Activated T-cell treated with anti-CD3 and anti-CD28 coated beads, Interleukin-2, amount 50 U/mL, for 24 hours (primary cell): ENCODE measurements around the gene ATP2B2.
A peak's percentile ranks its signal among the peaks of the same experiment; 100 is the strongest.
"Not testable (repeated sequence)": the region's sequence is repeated elsewhere in the genome, so short reads cannot be mapped to it uniquely, and the experiment has no call there.

Experiments
- DNase-seq: peaks from one replicate; pipeline ENCODE4 v3.0.0-alpha.2; 2020
- H3K27ac Mint-ChIP-seq: 2 replicates; pipeline ENCODE4 v1.8.0; 2020; ENCODE audit warnings: mild to moderate bottlenecking, mixed read lengths
- H3K27me3 Mint-ChIP-seq: 2 replicates; pipeline ENCODE4 v1.8.0; 2020; ENCODE audit warnings: mixed read lengths
- H3K36me3 Mint-ChIP-seq: 2 replicates; pipeline ENCODE4 v1.8.0; 2020; ENCODE audit warnings: low read depth, mixed read lengths
- H3K4me1 Mint-ChIP-seq: 2 replicates; pipeline ENCODE4 v1.8.0; 2020; ENCODE audit warnings: low read depth, mixed read lengths
- H3K4me3 Mint-ChIP-seq: 2 replicates; pipeline ENCODE4 v1.8.0; 2020; ENCODE audit warnings: mild to moderate bottlenecking, moderate library complexity, mixed read lengths
- H3K9me3 Mint-ChIP-seq: 2 replicates; pipeline ENCODE4 v1.8.0; 2020; ENCODE audit warnings: mixed read lengths

ATP2B2 gene

GRCh38 chr3:10542518-10542917 is 37.1 kb upstream of the ATP2B2 start:
- peaks cover 26% of the 10 kb centered on the region for H3K27me3 Mint-ChIP-seq
- no peak overlapping the region for H3K4me3 Mint-ChIP-seq
- no peaks in the 10 kb centered on the region for H3K36me3 Mint-ChIP-seq
- no peak for DNase-seq
- H3K4me1 Mint-ChIP-seq = no peaks in the 10 kb centered on the region
- H3K27ac Mint-ChIP-seq = no peak overlapping the region
- H3K9me3 Mint-ChIP-seq = peaks cover 21% of the 10 kb centered on the region

GRCh38 chr3:10540347-10540746 is 35.0 kb upstream of the ATP2B2 start:
- H3K4me3 Mint-ChIP-seq, DNase-seq, H3K4me1 Mint-ChIP-seq, H3K36me3 Mint-ChIP-seq, H3K27ac Mint-ChIP-seq: not testable (repeated sequence)
- peaks cover 25% of the 10 kb centered on the region for H3K27me3 Mint-ChIP-seq
- peaks cover 21% of the 10 kb centered on the region for H3K9me3 Mint-ChIP-seq

- Mint-ChIP-seq H3K4me3 (no peak overlapping the region), H3K9me3 (no peaks in the 10 kb centered on the region), H3K27ac (no peak overlapping the region), H3K4me1 (no peaks in the 10 kb centered on the region), H3K36me3 (no peaks in the 10 kb centered on the region), H3K27me3 (peaks cover 22% of the 10 kb centered on the region)
- no peak for DNase-seq
Measured at GRCh38 chr3:10534066-10534465, 28.7 kb upstream of the ATP2B2 start.

GRCh38 chr3:10533737-10534023 is 28.3 kb upstream of the ATP2B2 start:
- Mint-ChIP-seq H3K27ac (no peak overlapping the region), H3K27me3 (peaks cover 19% of the 10 kb centered on the region), H3K4me3 (no peak overlapping the region), H3K4me1 (no peaks in the 10 kb centered on the region), H3K9me3 (no peaks in the 10 kb centered on the region), H3K36me3 (no peaks in the 10 kb centered on the region)
- no peak for DNase-seq

- Mint-ChIP-seq H3K9me3 (no peaks in the 10 kb centered on the region), H3K36me3 (no peaks in the 10 kb centered on the region), H3K27ac (no peak overlapping the region), H3K27me3 (peaks cover 15% of the 10 kb centered on the region), H3K4me3 (no peak overlapping the region), H3K4me1 (no peaks in the 10 kb centered on the region)
- DNase-seq = no peak
Measured at GRCh38 chr3:10532939-10533736, 27.8 kb upstream of the ATP2B2 start.

GRCh38 chr3:10531031-10531430 is 25.6 kb upstream of the ATP2B2 start:
- no peaks in the 10 kb centered on the region for H3K36me3 Mint-ChIP-seq
- no peak overlapping the region for H3K27ac Mint-ChIP-seq
- H3K4me3 Mint-ChIP-seq = no peak overlapping the region
- H3K9me3 Mint-ChIP-seq = no peaks in the 10 kb centered on the region
- DNase-seq = no peak
- peaks cover 6% of the 10 kb centered on the region for H3K27me3 Mint-ChIP-seq
- H3K4me1 Mint-ChIP-seq = no peaks in the 10 kb centered on the region

GRCh38 chr3:10530241-10530640 is 24.9 kb upstream of the ATP2B2 start:
- Mint-ChIP-seq H3K4me1 (no peaks in the 10 kb centered on the region), H3K36me3 (no peaks in the 10 kb centered on the region), H3K27ac (no peak overlapping the region), H3K4me3 (no peak overlapping the region), H3K9me3 (no peaks in the 10 kb centered on the region), H3K27me3 (peaks cover 10% of the 10 kb centered on the region)
- no peak for DNase-seq

GRCh38 chr3:10529809-10530208 is 24.4 kb upstream of the ATP2B2 start:
- Mint-ChIP-seq H3K27me3 (peaks cover 11% of the 10 kb centered on the region), H3K9me3 (no peaks in the 10 kb centered on the region), H3K4me1 (no peaks in the 10 kb centered on the region), H3K4me3 (no peak overlapping the region), H3K27ac (no peak overlapping the region), H3K36me3 (no peaks in the 10 kb centered on the region)
- DNase-seq = no peak

GRCh38 chr3:10528046-10528445 is 22.7 kb upstream of the ATP2B2 start:
- no peak for DNase-seq
- Mint-ChIP-seq H3K9me3 (no peaks in the 10 kb centered on the region), H3K4me3 (no peak overlapping the region), H3K27ac (no peak overlapping the region), H3K27me3 (peaks cover 27% of the 10 kb centered on the region), H3K36me3 (no peaks in the 10 kb centered on the region), H3K4me1 (no peaks in the 10 kb centered on the region)

- peaks cover 32% of the 10 kb centered on the region for H3K27me3 Mint-ChIP-seq
Measured at GRCh38 chr3:10527295-10528001, 22.1 kb upstream of the ATP2B2 start.

GRCh38 chr3:10526366-10526765 is 21.0 kb upstream of the ATP2B2 start:
- no peaks in the 10 kb centered on the region for H3K36me3 Mint-ChIP-seq
- H3K4me1 Mint-ChIP-seq = no peaks in the 10 kb centered on the region
- no peaks in the 10 kb centered on the region for H3K9me3 Mint-ChIP-seq
- H3K4me3 Mint-ChIP-seq = no peak overlapping the region
- DNase-seq = no peak
- no peak overlapping the region for H3K27ac Mint-ChIP-seq
- peaks cover 37% of the 10 kb centered on the region for H3K27me3 Mint-ChIP-seq

More at GRCh38 chr3:10527295-10528001, 22.1 kb upstream of the ATP2B2 start:
- Mint-ChIP-seq H3K4me3 (no peak overlapping the region), H3K36me3 (no peaks in the 10 kb centered on the region), H3K27ac (no peak overlapping the region), H3K4me1 (no peaks in the 10 kb centered on the region), H3K9me3 (no peaks in the 10 kb centered on the region)
- no peak for DNase-seq

GRCh38 chr3:10524799-10525301 is 19.5 kb upstream of the ATP2B2 start:
- Mint-ChIP-seq H3K27me3 (peaks cover 38% of the 10 kb centered on the region), H3K4me1 (no peaks in the 10 kb centered on the region), H3K27ac (no peak overlapping the region), H3K36me3 (no peaks in the 10 kb centered on the region), H3K4me3 (no peak overlapping the region), H3K9me3 (no peaks in the 10 kb centered on the region)
- peak; percentile 6 for DNase-seq

GRCh38 chr3:10524270-10524669 is 18.9 kb upstream of the ATP2B2 start:
- H3K4me1 Mint-ChIP-seq = no peaks in the 10 kb centered on the region
- H3K9me3 Mint-ChIP-seq = no peaks in the 10 kb centered on the region
- H3K36me3 Mint-ChIP-seq = no peaks in the 10 kb centered on the region
- H3K27me3 Mint-ChIP-seq = peaks cover 38% of the 10 kb centered on the region
- H3K4me3 Mint-ChIP-seq = no peak overlapping the region
- no peak for DNase-seq
- no peak overlapping the region for H3K27ac Mint-ChIP-seq

- no peak for DNase-seq
- Mint-ChIP-seq H3K4me3 (no peak overlapping the region), H3K27me3 (peaks cover 38% of the 10 kb centered on the region), H3K9me3 (no peaks in the 10 kb centered on the region), H3K36me3 (no peaks in the 10 kb centered on the region), H3K27ac (no peak overlapping the region), H3K4me1 (no peaks in the 10 kb centered on the region)
Measured at GRCh38 chr3:10523561-10523960, 18.2 kb upstream of the ATP2B2 start.

GRCh38 chr3:10522646-10523303 is 17.4 kb upstream of the ATP2B2 start:
- Mint-ChIP-seq H3K36me3 (no peaks in the 10 kb centered on the region), H3K4me1 (no peaks in the 10 kb centered on the region), H3K27me3 (peaks cover 38% of the 10 kb centered on the region), H3K9me3 (no peaks in the 10 kb centered on the region), H3K27ac (no peak overlapping the region), H3K4me3 (no peak overlapping the region)
- DNase-seq = peak; percentile 21
